ENCODE results near the gene MYLK.
"Not testable (repeated sequence)": the region's sequence is repeated elsewhere in the genome, so short reads cannot be mapped to it uniquely, and the experiment has no call there.

MYLK gene, protein sequence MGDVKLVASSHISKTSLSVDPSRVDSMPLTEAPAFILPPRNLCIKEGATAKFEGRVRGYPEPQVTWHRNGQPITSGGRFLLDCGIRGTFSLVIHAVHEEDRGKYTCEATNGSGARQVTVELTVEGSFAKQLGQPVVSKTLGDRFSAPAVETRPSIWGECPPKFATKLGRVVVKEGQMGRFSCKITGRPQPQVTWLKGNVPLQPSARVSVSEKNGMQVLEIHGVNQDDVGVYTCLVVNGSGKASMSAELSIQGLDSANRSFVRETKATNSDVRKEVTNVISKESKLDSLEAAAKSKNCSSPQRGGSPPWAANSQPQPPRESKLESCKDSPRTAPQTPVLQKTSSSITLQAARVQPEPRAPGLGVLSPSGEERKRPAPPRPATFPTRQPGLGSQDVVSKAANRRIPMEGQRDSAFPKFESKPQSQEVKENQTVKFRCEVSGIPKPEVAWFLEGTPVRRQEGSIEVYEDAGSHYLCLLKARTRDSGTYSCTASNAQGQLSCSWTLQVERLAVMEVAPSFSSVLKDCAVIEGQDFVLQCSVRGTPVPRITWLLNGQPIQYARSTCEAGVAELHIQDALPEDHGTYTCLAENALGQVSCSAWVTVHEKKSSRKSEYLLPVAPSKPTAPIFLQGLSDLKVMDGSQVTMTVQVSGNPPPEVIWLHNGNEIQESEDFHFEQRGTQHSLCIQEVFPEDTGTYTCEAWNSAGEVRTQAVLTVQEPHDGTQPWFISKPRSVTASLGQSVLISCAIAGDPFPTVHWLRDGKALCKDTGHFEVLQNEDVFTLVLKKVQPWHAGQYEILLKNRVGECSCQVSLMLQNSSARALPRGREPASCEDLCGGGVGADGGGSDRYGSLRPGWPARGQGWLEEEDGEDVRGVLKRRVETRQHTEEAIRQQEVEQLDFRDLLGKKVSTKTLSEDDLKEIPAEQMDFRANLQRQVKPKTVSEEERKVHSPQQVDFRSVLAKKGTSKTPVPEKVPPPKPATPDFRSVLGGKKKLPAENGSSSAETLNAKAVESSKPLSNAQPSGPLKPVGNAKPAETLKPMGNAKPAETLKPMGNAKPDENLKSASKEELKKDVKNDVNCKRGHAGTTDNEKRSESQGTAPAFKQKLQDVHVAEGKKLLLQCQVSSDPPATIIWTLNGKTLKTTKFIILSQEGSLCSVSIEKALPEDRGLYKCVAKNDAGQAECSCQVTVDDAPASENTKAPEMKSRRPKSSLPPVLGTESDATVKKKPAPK (N-terminal part only)

DNA sequence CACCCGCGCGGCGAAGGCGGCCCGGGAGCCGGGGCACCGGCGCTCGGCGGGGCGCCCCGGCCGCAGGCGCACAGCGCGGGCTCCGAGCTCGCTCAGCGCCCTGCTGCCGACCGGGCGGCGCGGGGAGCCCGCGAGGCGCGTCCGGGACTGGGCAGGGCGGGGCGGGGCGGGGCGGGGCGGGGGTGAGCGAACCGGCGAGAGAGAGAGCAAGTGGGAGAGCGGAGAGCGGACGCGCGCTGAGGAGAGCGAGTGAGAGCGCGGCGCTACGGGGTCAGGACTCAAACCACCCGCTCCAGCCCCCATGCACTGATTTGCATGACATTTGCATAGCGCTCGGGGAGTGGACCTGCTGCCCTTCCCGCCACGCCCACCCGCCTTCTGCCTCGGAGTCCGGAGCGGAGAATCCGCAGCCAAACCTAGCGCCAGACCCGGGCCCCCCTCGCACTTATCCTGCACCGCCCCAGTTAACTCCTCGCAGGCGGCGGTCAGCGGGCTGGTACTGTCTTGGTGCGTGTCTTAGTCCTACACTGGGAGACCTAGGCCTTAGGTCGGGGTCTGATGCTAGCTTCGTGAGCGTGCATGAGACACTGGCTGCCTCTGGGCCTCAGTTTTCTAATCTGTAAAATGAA is at the start of gene MYLK:
Gene MYLK (minus strand): TSS at position 130 of the 629 bp plus-strand sequence. CDS start 90,491 bp downstream, outside the sequence.
- no peak for DNase-seq (ENCODE audit: low read depth)

DNA sequence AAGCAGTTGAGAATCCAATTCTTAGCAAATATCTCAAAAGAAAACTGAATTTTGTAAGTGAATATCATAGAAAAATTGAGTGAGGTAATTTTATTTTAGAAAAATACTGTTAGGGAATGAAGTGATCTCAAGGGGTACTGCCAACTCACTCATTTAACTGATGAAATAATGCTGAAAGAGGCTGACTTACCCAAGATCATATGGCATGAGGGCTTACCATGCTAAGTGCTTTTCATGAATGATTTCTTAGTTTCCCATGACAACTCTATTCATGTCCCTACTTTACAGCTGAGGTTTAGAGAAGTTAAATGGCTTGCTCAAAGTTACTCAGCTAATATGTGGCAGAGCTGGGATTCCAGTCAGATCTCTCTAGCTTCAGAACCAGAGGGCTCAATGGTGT is 46.3 kb upstream of the MYLK start:
- no peak for DNase-seq (ENCODE audit: low read depth)

DNA sequence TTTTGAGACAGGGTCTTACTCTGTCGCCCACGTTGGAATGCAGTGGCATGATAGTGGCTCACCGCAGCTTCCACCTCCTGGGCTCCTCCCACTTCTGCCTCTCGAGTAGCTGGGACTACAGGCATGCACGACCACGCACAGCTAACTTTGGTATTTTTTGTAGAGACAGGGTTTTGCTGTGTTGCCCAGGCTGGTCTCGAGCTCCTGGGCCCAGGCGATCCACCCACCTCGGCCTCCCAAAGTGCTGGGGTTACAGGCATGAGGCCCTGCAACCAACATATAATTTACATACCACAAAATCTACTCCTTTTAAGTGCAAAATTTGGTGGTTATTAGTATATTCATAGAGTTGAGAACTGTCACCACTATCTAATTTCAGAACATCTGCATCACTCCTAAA is 45.2 kb upstream of the MYLK start:
- DNase-seq (ENCODE audit: low read depth), result no peak

DNA sequence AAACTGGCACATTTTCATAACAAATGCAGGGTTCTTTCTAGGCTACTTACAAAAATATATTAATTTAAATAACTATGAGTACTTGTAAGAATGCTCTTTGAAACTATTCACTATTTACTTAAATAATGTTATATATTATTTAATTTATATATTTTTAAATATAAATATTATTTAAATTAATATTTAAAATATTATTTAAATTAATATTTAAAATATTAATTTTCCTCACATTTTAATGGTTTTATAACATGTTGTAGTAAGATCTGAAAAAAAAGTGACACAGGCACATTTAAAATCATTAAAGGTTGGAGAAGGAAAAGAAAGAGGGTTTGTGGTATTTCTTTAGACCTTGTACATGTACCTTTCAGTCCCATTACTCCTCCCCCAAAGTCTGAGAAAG is 42.3 kb upstream of the MYLK start:
- no peak for DNase-seq (ENCODE audit: low read depth)

DNA sequence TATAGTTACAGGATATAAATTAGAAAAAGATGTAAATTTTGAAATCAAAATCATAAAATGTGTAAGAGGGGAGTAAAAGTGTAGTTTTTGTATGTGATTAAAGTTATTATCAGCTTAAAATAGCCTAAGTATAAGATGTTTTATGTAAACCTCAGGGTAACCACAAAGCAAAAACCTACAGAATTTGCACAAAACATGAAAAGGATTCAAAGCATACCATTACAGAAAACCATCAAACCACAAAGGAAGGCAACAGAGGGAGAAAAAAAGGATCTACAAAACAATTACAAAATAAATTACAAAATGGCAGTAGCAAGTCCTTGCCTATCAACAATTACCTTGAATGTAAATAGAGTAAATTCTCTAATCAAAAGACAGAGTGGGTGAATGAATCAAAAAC is 36.7 kb upstream of the MYLK start:
- no peak for DNase-seq (ENCODE audit: low read depth)

DNA sequence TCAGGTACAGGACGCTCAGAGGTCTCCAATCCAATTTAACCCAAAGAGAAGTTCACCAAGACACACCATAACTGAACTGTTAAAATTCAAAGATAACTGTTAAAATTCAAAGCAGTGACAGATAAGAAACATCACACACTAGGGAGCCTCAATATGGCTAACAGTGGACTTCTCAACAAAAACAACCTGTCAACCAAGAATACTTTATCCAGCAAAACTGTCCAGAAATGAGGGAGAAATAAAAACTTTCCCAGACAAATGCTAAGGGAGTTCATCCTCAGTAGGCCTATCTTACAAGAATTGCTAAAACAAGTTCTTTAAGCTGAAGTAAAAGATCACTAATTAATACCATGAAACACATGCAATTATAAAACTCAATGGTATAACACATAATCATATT is 36.3 kb upstream of the MYLK start:
- DNase-seq (ENCODE audit: low read depth), result no peak

DNA sequence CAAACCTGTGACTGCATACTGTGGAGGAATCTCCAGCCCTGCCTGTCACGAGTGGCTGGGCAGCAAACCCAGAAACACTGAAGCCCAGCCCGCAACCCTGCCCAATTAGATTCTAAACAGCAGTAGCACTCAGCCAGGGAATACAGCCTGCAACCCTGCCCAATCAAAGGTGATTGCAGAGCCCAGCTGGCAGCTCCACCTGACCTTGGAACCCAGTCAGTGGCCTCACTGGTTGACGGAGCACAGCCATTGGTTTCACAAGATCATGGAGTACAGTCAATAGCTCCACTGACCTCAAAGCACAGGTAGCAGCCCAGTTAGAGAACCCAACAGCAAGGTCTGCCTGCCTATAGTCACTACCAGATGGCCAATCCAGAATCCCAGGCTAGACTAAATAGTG is 35.2 kb upstream of the MYLK start:
- DNase-seq (ENCODE audit: low read depth), result no peak

DNA sequence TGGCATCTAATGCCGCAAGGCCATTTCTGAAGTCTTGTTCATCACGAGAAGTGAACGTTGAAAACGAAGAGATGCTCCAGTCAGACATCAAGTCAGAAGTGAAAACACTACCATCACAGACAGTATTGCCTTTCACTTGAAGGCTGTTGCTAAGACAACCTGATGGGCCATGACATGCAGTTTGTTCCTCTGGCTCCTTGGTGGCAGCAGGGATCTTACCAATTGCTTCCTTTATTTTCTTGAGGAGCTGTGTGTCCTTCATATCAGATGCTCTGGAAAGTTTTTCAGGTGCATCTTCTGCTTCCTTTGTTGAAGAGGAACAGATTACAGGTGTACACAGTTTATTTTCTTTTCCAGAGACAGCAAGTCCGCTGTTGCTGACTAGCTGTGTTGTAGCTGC is 30.7 kb upstream of the MYLK start:
- no peak for DNase-seq (ENCODE audit: low read depth)

DNA sequence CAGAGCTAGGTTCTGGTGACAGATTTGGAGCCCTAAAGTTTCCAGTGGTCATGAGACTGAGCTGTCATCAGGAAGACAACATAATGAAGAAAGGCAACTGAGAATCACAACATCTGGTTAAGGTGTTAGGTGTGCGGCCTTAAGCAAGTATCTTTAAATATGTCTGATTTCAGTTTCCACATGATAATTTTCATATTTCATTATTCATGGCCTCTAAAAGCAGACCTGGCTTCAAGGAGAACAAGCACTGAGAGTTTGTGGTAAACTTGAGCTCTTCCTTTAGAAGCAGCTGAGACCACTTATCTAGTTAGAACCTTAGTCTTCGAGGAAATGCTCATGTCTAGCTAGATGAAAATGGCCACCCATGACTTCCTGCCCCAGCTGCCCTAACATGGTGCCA is 25.7 kb upstream of the MYLK start:
- no peak for DNase-seq (ENCODE audit: low read depth)

DNA sequence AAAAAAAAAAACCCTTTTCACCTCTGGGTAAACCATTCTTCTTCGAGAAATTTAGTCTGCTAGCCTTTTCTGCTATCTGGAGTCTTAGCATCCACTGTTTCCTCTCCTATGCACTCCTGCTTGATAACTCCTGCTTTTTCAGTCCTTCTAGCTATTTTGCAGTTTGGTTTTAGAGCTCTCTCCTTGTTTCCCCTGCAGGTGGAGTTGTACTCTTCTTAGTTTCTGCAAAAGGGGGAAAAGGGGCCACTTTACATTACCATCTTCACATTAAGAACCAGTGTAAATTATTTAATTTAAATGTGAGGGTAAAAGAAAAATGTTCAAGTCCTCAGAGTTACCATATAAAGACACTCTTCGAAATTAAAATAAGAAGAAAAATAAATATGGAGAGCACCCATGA is 23.6 kb upstream of the MYLK start:
- DNase-seq (ENCODE audit: low read depth), result no peak

DNA sequence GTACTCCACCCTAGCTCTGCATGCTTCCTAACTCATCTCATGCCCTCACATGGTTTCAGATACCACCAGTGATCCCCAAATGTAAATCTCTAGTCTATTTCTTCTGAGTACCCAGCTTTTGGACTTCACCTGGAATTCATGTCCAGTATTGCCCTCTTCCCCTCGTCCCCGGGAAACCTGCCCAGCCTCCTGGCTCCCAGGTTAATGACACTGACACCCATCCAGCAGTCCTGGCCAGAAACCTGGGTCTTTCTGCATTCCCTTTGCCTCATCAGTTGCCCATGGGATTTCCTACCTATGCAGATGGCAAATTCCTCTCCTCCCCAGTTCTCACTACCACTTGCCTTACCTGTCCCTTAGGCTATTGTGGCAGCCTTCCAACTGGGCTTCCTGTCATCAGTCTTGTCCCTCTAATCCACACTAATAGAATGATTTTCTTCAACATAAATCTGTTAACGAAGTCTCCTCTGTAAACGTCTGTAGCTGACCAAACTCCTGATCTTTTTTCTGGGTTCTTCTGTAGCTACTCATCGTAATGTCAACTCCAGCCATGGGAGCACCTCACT is 15.3 kb upstream of the MYLK start:
- no peak for DNase-seq (ENCODE audit: low read depth)

DNA sequence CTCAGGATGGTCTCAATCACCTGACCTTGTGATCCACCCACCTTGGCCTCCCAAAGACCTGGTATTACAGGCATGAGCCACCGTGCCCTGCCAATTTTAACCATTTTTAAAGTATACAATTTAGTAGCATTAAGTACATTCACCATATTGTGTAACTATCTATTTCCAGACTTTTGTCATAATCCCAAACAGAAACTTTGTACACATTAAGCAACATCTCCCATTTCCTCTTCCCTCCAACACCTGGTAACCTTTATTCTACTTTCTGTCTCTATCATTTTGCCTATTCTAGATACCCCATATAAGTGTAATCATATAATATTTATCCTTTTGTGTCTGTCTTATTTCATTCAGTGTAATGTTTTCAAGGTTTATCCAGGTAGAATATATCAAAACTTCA is 8.9 kb upstream of the MYLK start:
- DNase-seq (ENCODE audit: low read depth), result no peak

DNA sequence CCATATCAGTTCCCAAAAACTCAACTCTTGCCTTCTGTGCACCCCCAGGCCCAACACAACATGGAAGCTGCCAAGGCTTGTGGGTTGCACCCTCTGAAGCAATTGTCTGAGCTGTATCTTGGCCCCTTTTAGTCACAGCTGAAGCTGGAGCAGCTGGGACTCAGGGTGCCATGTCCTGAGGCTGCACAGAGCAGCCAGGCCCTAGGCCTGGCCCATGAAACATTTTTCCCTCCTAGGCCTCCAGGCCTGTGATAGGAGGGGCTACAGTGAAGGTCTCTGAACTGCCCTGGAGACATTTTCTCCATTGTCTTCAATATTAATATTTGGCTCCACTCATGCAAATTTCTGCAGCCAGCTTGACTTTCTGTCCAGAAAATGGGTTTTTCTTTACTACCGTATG is 8.1 kb upstream of the MYLK start:
- DNase-seq (ENCODE audit: low read depth), result no peak

DNA sequence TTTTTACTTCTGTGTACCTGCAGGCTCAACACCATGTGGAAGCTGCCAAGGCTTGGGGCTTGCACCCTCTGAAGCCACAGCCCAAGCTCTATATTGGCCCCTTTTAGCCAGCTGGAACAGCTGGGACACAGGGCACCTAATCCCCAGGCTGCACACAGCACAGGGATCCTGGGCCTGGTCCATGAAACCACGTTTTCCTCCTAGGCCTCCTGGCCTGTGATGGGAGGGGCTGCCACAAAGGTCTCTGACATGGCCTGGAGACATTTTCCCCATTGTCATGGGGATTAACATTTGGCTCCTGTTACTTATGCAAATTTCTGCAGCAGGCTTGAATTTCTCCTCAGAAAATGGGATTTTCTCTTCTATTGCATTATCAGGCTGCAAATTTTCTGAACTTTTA is 6.9 kb upstream of the MYLK start:
- DNase-seq (ENCODE audit: low read depth), result not testable (repeated sequence)

DNA sequence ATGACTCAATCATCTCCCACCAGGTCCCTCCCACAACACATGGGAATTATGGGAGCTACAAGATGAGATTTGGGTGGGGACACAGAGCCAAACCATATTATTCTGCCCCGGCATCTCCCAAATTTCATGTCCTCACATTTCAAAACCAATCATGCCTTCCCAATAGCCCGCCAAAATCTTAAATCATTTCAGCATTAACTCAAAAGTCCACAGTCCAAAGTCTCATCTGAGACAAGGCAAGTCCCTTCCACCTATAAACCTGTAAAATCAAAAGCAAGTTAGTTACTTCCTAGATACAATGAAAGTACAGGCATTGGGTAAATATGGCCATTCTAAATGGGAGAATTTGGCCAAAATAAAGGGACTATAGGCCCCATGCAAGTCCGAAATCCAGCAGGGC is 6.0 kb upstream of the MYLK start:
- DNase-seq (ENCODE audit: low read depth), result not testable (repeated sequence)

DNA sequence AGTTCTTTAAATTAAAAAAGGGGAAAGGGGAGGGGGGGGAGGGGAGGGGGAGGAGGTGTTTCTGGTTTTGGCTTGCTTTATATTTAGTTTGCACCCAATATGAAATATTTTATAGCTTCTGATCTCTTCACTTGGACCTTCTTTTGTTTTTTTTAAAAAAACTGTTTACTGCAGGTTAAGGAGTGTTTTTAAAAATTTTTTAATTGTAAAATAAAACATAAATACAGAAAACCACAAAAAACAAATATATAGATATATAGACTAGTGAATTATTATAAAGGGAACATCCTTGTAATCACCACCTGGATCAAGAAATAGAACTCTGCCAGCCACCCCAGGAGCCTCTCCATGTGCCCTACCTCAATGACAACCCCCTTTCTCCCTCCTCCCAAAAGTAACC is 861 bp upstream of the MYLK start:
- no peak for DNase-seq (ENCODE audit: low read depth)

DNA sequence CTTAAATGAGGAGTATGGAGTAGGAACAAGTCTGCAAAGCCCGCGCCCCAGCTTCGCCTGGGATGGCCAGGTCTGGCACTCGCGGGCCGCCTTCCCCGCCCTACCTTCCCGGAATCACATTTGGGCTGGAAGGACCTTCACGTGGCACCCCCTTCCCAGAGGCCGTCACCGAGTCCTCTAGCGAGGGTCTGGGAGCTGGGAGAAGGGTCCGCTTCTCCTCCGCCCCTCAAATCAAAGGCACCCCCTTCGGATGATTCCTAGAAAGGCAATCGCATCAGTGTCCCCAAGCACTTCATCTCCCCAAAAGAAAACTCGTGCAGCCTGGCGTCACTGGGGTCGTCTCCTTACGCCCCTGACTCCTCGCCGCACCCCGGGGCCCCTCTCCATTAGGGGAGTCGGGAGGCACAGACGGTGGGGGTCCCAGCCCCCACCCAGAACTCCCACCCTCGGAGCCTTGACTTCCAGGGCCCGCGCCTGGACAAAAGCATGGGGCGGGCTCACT is 380 bp downstream of the MYLK start:
- no peak for DNase-seq (ENCODE audit: low read depth)

DNA sequence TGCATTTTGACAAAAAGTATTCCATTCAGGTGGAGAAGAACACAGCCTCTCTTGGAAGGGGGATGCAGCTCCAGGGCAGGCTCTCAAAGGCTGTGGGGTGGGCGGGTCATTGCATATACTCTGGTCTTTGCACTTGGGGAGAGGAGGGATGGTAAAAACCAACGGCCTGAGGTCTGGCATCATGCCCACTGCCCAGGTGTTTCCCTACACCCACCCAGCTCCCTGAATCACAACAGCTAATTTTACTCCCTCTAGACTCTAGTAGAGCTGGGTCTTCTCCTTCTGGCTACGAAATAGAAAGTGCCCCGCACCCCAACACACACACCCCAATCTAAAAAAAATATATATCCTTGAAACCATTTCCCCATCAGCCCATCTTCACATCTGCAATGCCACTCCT is 1.0 kb downstream of the MYLK start:
- no peak for DNase-seq (ENCODE audit: low read depth)

DNA sequence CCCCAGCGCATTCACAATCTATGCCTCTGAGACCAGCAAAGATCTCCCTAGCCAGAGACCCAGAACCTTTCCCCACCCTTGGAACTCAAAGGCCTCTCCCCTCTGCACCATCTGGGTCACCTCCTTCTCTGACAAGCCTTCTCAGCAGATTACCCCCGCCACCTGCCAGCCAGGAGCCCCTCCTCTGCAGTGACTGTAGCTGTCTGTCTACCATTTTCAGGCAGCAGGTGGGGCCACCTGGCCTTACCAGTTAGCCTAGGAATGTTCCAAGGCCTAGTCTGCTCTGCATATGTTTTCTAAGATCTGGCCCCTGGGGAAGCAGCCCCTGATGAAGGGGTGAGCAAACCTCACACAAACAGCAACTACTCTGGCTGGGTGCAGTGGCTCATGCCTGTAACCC is 2.4 kb downstream of the MYLK start:
- no peak for DNase-seq (ENCODE audit: low read depth)

DNA sequence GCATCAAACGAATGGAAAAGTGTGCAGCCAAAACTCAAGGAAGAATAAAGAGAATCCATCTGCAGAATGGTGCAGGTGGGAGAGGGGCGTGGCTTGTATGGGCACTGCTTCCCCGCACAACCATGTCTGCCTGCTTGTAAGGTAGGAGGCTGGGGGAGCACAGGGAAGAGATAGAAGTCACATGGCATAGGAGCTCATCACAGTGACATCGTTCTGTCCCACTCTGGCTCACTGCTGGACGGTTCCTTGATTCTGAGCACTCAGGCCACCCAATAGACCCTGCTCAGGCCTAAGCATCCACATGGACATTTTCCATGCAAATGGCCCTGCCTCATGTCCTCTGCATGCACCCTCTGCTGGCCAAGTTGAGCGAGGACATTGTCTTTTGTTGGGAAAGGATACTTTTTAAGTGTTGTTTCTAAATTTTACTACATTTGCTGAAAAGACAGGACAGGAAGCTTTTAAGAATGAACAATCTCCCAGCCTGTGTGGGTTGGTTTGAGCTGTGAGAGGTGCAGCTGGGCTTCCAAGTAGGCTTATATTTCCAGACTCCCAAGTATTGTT is 3.1 kb downstream of the MYLK start:
- no peak for DNase-seq (ENCODE audit: low read depth)

DNA sequence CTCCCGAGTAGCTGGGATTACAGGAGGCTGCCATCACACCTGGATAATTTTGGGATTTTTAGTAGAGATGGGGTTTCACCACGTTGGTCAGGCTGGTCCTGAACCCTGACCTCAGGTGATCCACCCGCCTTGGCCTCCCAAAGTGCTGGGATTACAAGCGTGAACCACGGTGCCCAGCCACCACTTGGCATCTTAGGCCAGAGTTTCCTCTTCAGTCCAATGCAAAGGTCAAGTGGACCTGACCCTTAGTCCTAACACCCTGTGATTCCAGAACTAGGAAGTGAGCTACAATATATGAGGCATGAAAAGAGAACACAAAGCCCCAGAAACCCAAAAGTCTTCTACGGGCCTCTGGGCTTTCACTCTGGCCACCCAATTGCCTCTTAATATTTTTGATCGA is 5.3 kb downstream of the MYLK start:
- DNase-seq (ENCODE audit: low read depth), result no peak

Data from activated T-cell treated with anti-CD3 and anti-CD28 coated beads for 1 hour (primary cell).